GM19035 (cell line): ENCODE results near the gene YAF2.
"Not testable (repeated sequence)": the region's sequence is repeated elsewhere in the genome, so short reads cannot be mapped to it uniquely, and the experiment has no call there.

ENCODE experiments used
- ATAC-seq: cut with Tn5 transposase; IDR thresholded peaks from one replicate; pipeline ENCODE4 v1.9.1; 2021; ENCODE audit not compliant: unreplicated experiment

The YAF2 gene

GRCh38 chr12:42255221-42255865 lies 17.3 kb upstream of the YAF2 start:
- ATAC-seq, result no peak

- not testable (repeated sequence) for ATAC-seq
These were observed 14.6 kb upstream of the YAF2 start for GRCh38 chr12:42252645-42253044.

- not testable (repeated sequence) for ATAC-seq
These were observed 11.0 kb upstream of the YAF2 start for GRCh38 chr12:42249033-42249432.

GRCh38 chr12:42240131-42240750 lies 2.2 kb upstream of the YAF2 start:
- no peak for ATAC-seq

GRCh38 chr12:42237853-42238239 lies 202 bp downstream of the YAF2 start:
- peak; percentile 29 for ATAC-seq

- peak; percentile 81 for ATAC-seq
These were observed 796 bp downstream of the YAF2 start for GRCh38 chr12:42237052-42237852.

- ATAC-seq, result no peak
These were observed 2.0 kb downstream of the YAF2 start for GRCh38 chr12:42236017-42236416.

- no peak for ATAC-seq
These were observed 2.6 kb downstream of the YAF2 start for GRCh38 chr12:42235426-42235825.

GRCh38 chr12:42234970-42235369 lies 3.1 kb downstream of the YAF2 start:
- ATAC-seq, result no peak

- not testable (repeated sequence) for ATAC-seq
These were observed 10.5 kb downstream of the YAF2 start for GRCh38 chr12:42227525-42227924.

- ATAC-seq, result not testable (repeated sequence)
These were observed 13.5 kb downstream of the YAF2 start for GRCh38 chr12:42224501-42224900.

GRCh38 chr12:42222724-42223123 lies 15.3 kb downstream of the YAF2 start:
- ATAC-seq, result no peak

GRCh38 chr12:42221726-42222125 lies 16.3 kb downstream of the YAF2 start:
- ATAC-seq, result no peak

GRCh38 chr12:42217656-42218055 lies 20.4 kb downstream of the YAF2 start:
- ATAC-seq, result no peak

GRCh38 chr12:42216737-42217136 lies 21.3 kb downstream of the YAF2 start:
- ATAC-seq, result no peak

- not testable (repeated sequence) for ATAC-seq
These were observed 22.3 kb downstream of the YAF2 start for GRCh38 chr12:42215759-42216158.

- no peak for ATAC-seq
These were observed 24.1 kb downstream of the YAF2 start for GRCh38 chr12:42213954-42214426.

GRCh38 chr12:42213023-42213422 lies 25.0 kb downstream of the YAF2 start:
- ATAC-seq, result no peak

GRCh38 chr12:42208574-42208973 lies 29.5 kb downstream of the YAF2 start:
- no peak for ATAC-seq

GRCh38 chr12:42204819-42205218 lies 33.2 kb downstream of the YAF2 start:
- no peak for ATAC-seq

GRCh38 chr12:42204362-42204761 lies 33.7 kb downstream of the YAF2 start:
- no peak for ATAC-seq

GRCh38 chr12:42201063-42201462 lies 37.0 kb downstream of the YAF2 start:
- no peak for ATAC-seq
